Nephron (organoid): ENCODE data around the gene CERS3.
A peak's percentile ranks its signal among the peaks of the same experiment; 100 is the strongest.

Experiments used
- H3K27ac Mint-ChIP-seq, 3 experiments: 2 replicates each; pipeline ENCODE4 v1.8.0; 2020; ENCODE audit warnings: mixed read lengths in 3 of 3, mild to moderate bottlenecking in 2 of 3, moderate library complexity in 1 of 3
- H3K27me3 Mint-ChIP-seq: 2 replicates; pipeline ENCODE4 v1.8.0; 2021; ENCODE audit warnings: low read depth, mild to moderate bottlenecking, moderate library complexity, mixed read lengths
- H3K36me3 Mint-ChIP-seq: 2 replicates; pipeline ENCODE4 v1.8.0; 2020; ENCODE audit warnings: low read depth, mixed read lengths
- H3K4me1 Mint-ChIP-seq: 2 replicates; pipeline ENCODE4 v1.8.0; 2020; ENCODE audit warnings: mixed read lengths
- H3K4me3 Mint-ChIP-seq, 3 experiments: 2 replicates each; pipeline ENCODE4 v1.8.0; 2020; ENCODE audit warnings: mild to moderate bottlenecking in 3 of 3, mixed read lengths in 3 of 3, moderate library complexity in 2 of 3
- H3K9me3 Mint-ChIP-seq: 2 replicates; pipeline ENCODE4 v1.8.0; 2020; ENCODE audit warnings: mixed read lengths
- CTCF ChIP-seq, 3 experiments: fragments of 200-600 bp; sonication (generic); IDR thresholded peaks; one replicate each; pipeline ENCODE4 v1.5.0; 2021; ENCODE audit warnings: antibody characterized with exemption in 3 of 3; ENCODE audit not compliant: unreplicated experiment in 3 of 3

Gene CERS3

DNA sequence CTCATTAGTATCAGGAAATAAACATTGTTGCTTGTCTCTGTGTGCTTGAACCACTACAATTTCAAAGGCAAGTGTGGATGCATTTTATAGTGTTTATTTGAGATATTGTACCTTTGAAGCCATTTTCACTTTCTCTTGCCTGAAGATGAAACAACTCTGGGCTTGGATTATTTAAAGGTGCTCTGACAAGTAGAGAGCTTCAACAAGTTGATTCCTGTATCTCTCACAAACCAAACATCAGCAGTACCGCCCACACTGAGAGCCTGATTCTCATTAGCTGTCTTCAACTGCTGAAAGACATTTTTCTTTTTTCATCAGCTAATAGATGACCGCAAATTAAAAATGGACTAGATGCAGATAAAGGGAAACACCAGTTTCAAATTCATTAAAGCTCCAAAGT lies 806 bp upstream of the CERS3 start:
- H3K27ac Mint-ChIP-seq = no peak overlapping the region
- H3K27me3 Mint-ChIP-seq = peaks cover 30% of the 10 kb centered on the region
- no peaks in the 10 kb centered on the region for H3K9me3 Mint-ChIP-seq
- no peak overlapping the region for H3K4me3 Mint-ChIP-seq
- H3K36me3 Mint-ChIP-seq = no peaks in the 10 kb centered on the region
- peaks cover 16% of the 10 kb centered on the region for H3K4me1 Mint-ChIP-seq
- no peak for TF ChIP-seq CTCF (IDR thresholded peaks at IDR 0.05; ENCODE audit: unreplicated experiment in 3 of 3)

- peaks cover 3% of the 10 kb centered on the region for H3K9me3 Mint-ChIP-seq
- TF ChIP-seq CTCF (IDR thresholded peaks at IDR 0.05; ENCODE audit: unreplicated experiment in 3 of 3) = no peak
- H3K27me3 Mint-ChIP-seq = peaks cover 19% of the 10 kb centered on the region
- H3K4me1 Mint-ChIP-seq = peaks cover 20% of the 10 kb centered on the region
- H3K4me3 Mint-ChIP-seq = peak overlapping the region in 1 of 3 experiments; percentile 41
- no peaks in the 10 kb centered on the region for H3K36me3 Mint-ChIP-seq
- H3K27ac Mint-ChIP-seq = peak overlapping the region in 2 of 3 experiments; percentile 63 to 71
Observed at GRCh38 chr15:100526027-100526481, 2.7 kb downstream of the CERS3 start.

- TF ChIP-seq CTCF (IDR thresholded peaks at IDR 0.05; ENCODE audit: unreplicated experiment in 3 of 3) = no peak
- Mint-ChIP-seq H3K9me3 (peaks cover 3% of the 10 kb centered on the region), H3K27ac (peak overlapping the region in 1 of 3 experiments; percentile 71), H3K4me1 (peaks cover 20% of the 10 kb centered on the region), H3K27me3 (peaks cover 18% of the 10 kb centered on the region), H3K36me3 (no peaks in the 10 kb centered on the region), H3K4me3 (no peak overlapping the region)
Observed at GRCh38 chr15:100525436-100525835, 3.3 kb downstream of the CERS3 start.

- H3K36me3 Mint-ChIP-seq = no peaks in the 10 kb centered on the region
- no peak overlapping the region for H3K27ac Mint-ChIP-seq
- H3K4me1 Mint-ChIP-seq = peaks cover 24% of the 10 kb centered on the region
- peaks cover 3% of the 10 kb centered on the region for H3K9me3 Mint-ChIP-seq
- peaks cover 15% of the 10 kb centered on the region for H3K27me3 Mint-ChIP-seq
- TF ChIP-seq CTCF (IDR thresholded peaks at IDR 0.05; ENCODE audit: unreplicated experiment in 3 of 3) = no peak
- no peak overlapping the region for H3K4me3 Mint-ChIP-seq
Observed at GRCh38 chr15:100524326-100524725, 4.4 kb downstream of the CERS3 start.

DNA sequence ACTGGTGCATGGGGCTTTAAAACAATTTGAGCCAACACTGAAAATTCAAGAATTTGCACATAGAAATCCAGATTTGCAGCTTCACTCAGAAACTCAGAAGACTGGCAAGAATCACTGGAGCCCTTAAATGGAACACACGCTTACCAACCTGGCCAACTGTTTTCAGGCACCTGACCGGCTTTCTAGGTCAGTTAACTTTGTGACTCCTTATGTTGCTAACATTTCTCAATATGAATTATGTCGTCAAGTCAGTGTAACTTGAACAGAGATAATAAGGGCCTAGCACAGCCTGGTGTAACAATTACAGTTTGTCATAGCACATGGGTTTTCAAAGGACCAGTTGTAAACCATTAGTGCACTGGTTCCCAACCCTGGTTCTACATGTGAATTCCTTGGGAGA lies 6.8 kb downstream of the CERS3 start:
- Mint-ChIP-seq H3K4me3 (no peak overlapping the region), H3K36me3 (no peaks in the 10 kb centered on the region), H3K27ac (no peak overlapping the region), H3K9me3 (peaks cover 3% of the 10 kb centered on the region), H3K27me3 (peaks cover 6% of the 10 kb centered on the region), H3K4me1 (peaks cover 40% of the 10 kb centered on the region)
- no peak for TF ChIP-seq CTCF (IDR thresholded peaks at IDR 0.05; ENCODE audit: unreplicated experiment in 3 of 3)

DNA sequence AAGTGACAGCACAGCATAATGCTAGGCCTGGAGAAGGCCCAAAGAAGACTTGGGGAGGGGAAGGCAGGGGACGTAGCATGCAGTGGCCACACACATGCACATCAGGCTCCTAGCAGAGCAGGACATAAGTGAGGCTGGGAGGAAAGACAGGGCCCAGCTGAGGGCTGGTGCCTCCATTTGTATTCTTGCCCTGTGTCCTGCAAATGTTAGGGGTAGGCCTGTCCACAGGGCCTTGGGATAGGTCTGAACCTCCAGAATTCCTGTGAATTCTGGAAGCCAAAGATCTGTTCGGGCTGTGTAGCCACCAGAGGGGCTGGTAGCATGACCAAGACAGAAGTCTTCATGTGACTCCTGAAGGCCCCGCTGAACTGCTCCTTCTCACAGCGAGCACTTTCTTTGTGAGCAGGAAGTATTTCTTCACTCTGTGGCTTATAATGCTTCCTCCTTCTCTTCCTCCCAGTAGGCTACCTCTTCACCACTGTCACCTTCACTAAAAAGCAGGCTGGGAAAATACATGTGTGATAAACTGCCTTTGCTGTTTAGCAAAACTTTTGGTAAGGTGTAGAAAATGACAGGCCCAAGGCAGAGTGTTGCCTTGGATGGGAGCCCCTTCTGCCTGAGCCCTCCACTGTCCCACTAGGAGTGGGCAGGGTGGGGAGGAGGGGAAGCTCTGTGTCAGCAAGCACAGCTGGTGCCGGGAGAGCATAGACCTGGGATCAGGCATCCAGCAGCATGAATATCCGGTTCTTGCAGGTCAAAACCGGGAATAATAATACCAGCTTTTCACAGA lies 8.4 kb downstream of the CERS3 start:
- H3K4me1 Mint-ChIP-seq = peaks cover 37% of the 10 kb centered on the region
- H3K27ac Mint-ChIP-seq = no peak overlapping the region
- TF ChIP-seq CTCF (IDR thresholded peaks at IDR 0.05; ENCODE audit: unreplicated experiment in 3 of 3) = no peak
- peaks cover 3% of the 10 kb centered on the region for H3K9me3 Mint-ChIP-seq
- no peak overlapping the region for H3K4me3 Mint-ChIP-seq
- peaks cover 8% of the 10 kb centered on the region for H3K27me3 Mint-ChIP-seq
- H3K36me3 Mint-ChIP-seq = no peaks in the 10 kb centered on the region
